ENCODE measurements around the gene REXO5. TPM values are rescaled to one million over a fixed set of nuclear protein-coding genes. Genes with fewer than 3 reads are reported as not detected.

REXO5 gene
- total RNA-seq, 1 donor from 2014 or later: 2.5 TPM

GRCh38 chr16:20886320-20886719 is 80.0 kb downstream of the REXO5 start:
- Mint-ChIP-seq H3K27ac (ENCODE audit: unreplicated experiment) (no peak overlapping the region), H3K27me3 (ENCODE audit: unreplicated experiment) (no peaks in the 10 kb centered on the region), H3K4me3 (ENCODE audit: unreplicated experiment) (no peak overlapping the region), H3K9me3 (ENCODE audit: unreplicated experiment) (no peaks in the 10 kb centered on the region), H3K4me1 (ENCODE audit: unreplicated experiment) (peaks cover 8% of the 10 kb centered on the region), H3K36me3 (ENCODE audit: unreplicated experiment) (peaks cover 10% of the 10 kb centered on the region)
- no peak for DNase-seq (ENCODE audit: extremely low spot score, unreplicated experiment)
- no peak for TF ChIP-seq CTCF (IDR thresholded peaks at IDR 0.05)

- DNase-seq (ENCODE audit: extremely low spot score, unreplicated experiment): no peak
- H3K4me3 Mint-ChIP-seq (ENCODE audit: unreplicated experiment): no peak overlapping the region
- H3K27ac Mint-ChIP-seq (ENCODE audit: unreplicated experiment): no peak overlapping the region
- peaks cover 2% of the 10 kb centered on the region for H3K4me1 Mint-ChIP-seq (ENCODE audit: unreplicated experiment)
- TF ChIP-seq CTCF (IDR thresholded peaks at IDR 0.05): no peak
- no peaks in the 10 kb centered on the region for H3K9me3 Mint-ChIP-seq (ENCODE audit: unreplicated experiment)
- no peaks in the 10 kb centered on the region for H3K27me3 Mint-ChIP-seq (ENCODE audit: unreplicated experiment)
- H3K36me3 Mint-ChIP-seq (ENCODE audit: unreplicated experiment): peaks cover 14% of the 10 kb centered on the region
These were observed 80.9 kb downstream of the REXO5 start for GRCh38 chr16:20887207-20887606.

GRCh38 chr16:20889625-20890275 is 83.4 kb downstream of the REXO5 start:
- DNase-seq (ENCODE audit: extremely low spot score, unreplicated experiment): no peak
- Mint-ChIP-seq H3K27ac (ENCODE audit: unreplicated experiment) (no peak overlapping the region), H3K4me1 (ENCODE audit: unreplicated experiment) (peaks cover 2% of the 10 kb centered on the region), H3K36me3 (ENCODE audit: unreplicated experiment) (peaks cover 16% of the 10 kb centered on the region), H3K27me3 (ENCODE audit: unreplicated experiment) (no peaks in the 10 kb centered on the region), H3K9me3 (ENCODE audit: unreplicated experiment) (no peaks in the 10 kb centered on the region), H3K4me3 (ENCODE audit: unreplicated experiment) (no peak overlapping the region)
- TF ChIP-seq CTCF (IDR thresholded peaks at IDR 0.05): no peak

GRCh38 chr16:20894388-20894787 is 88.1 kb downstream of the REXO5 start:
- no peak for TF ChIP-seq CTCF (IDR thresholded peaks at IDR 0.05)
- no peak overlapping the region for H3K27ac Mint-ChIP-seq (ENCODE audit: unreplicated experiment)
- H3K4me1 Mint-ChIP-seq (ENCODE audit: unreplicated experiment): peaks cover 27% of the 10 kb centered on the region
- no peaks in the 10 kb centered on the region for H3K9me3 Mint-ChIP-seq (ENCODE audit: unreplicated experiment)
- no peaks in the 10 kb centered on the region for H3K27me3 Mint-ChIP-seq (ENCODE audit: unreplicated experiment)
- peaks cover 18% of the 10 kb centered on the region for H3K36me3 Mint-ChIP-seq (ENCODE audit: unreplicated experiment)
- DNase-seq (ENCODE audit: extremely low spot score, unreplicated experiment): no peak
- no peak overlapping the region for H3K4me3 Mint-ChIP-seq (ENCODE audit: unreplicated experiment)

- no peaks in the 10 kb centered on the region for H3K27me3 Mint-ChIP-seq (ENCODE audit: unreplicated experiment)
- no peak for DNase-seq (ENCODE audit: extremely low spot score, unreplicated experiment)
- H3K4me3 Mint-ChIP-seq (ENCODE audit: unreplicated experiment): no peak overlapping the region
- no peaks in the 10 kb centered on the region for H3K9me3 Mint-ChIP-seq (ENCODE audit: unreplicated experiment)
- H3K27ac Mint-ChIP-seq (ENCODE audit: unreplicated experiment): peak overlapping the region; percentile 99
- H3K4me1 Mint-ChIP-seq (ENCODE audit: unreplicated experiment): peaks cover 38% of the 10 kb centered on the region
- TF ChIP-seq CTCF (IDR thresholded peaks at IDR 0.05): no peak
- H3K36me3 Mint-ChIP-seq (ENCODE audit: unreplicated experiment): peaks cover 10% of the 10 kb centered on the region
These were observed 91.0 kb downstream of the REXO5 start for GRCh38 chr16:20897253-20897897.
